HepG2 (cell line): ENCODE results near the gene ENAH. TPM values are rescaled to one million over a fixed set of nuclear protein-coding genes. Genes with fewer than 3 reads are reported as not detected.

Experiments
- ATAC-seq: fragments of 200-7000 bp; cut with Tn5 transposase; 3 replicates; pipeline ENCODE4 v1.9.1; 2020; ENCODE audit warnings: mild to moderate bottlenecking, moderate library complexity
- BruUV-seq: library from RNA; stranded (reverse); fragments of 400-500 nt; replicated peaks from 2 replicates; lab custom pipeline; 2021; lab: Mats Ljungman, UMichigan
- CTCF ChIA-PET: fragments of 300-600 bp; formaldehyde crosslinking; extraction: SDS; loops from one replicate; lab custom pipeline; 2021; ENCODE audit warnings: low total read pairs, inconsistent platforms, low intra/inter-chr PET ratio; lab: Yijun Ruan, JAX
- POLR2A ChIA-PET: fragments of 350-600 bp; sonication (Branson Sonifier 250); formaldehyde crosslinking; loops from one replicate; lab custom pipeline; 2020; ENCODE audit warnings: antibody characterized with exemption, inconsistent platforms; lab: Yijun Ruan, JAX
- DNase-seq: peaks from one replicate; pipeline ENCODE4 v3.0.0-alpha.2; 2015; ENCODE audit warnings: low spot score
- FAIRE-seq: peaks from 3 replicates; lab custom pipeline; 2011; peaks lifted over from hg19 to GRCh38; lab: Jason Lieb, UNC
- H2AFZ ChIP-seq: one replicate; pipeline ENCODE4 v1.6.1; 2011; ENCODE audit warnings: low read length, inconsistent platforms
- H3K27ac ChIP-seq: fragments of 300-600 bp; 3 replicates; pipeline ENCODE4 v1.8.0; 2011; ENCODE audit warnings: mixed run types, mild to moderate bottlenecking, mixed read lengths, low read length, inconsistent platforms; ENCODE audit not compliant: insufficient read depth; ENCODE audit errors: extremely low read length
- H3K27me3 ChIP-seq, 2 experiments: fragments of 200-600 bp in 1 of 2; 2 replicates in 1 of 2; 3 replicates in 1 of 2; pipeline versions ENCODE4 v1.6.0 to v1.8.0; 2011; ENCODE audit warnings: low read length in 2 of 2, mild to moderate bottlenecking in 2 of 2, moderate library complexity in 2 of 2, inconsistent platforms in 1 of 2; ENCODE audit not compliant: insufficient read depth in 2 of 2, control insufficient read depth in 1 of 2
- H3K36me3 ChIP-seq, 2 experiments: fragments of 200-600 bp in 1 of 2; replicated peaks in 1 of 2; 2 replicates in 1 of 2; 3 replicates in 1 of 2; pipeline versions ENCODE4 v1.5.1 to v1.8.0; 2011; ENCODE audit warnings: low read length in 2 of 2, inconsistent platforms in 1 of 2; ENCODE audit not compliant: insufficient read depth in 2 of 2, control insufficient read depth in 1 of 2
- H3K4me1 ChIP-seq: 2 replicates; pipeline ENCODE4 v1.5.1; 2012; ENCODE audit warnings: low read length, inconsistent platforms; ENCODE audit not compliant: insufficient read depth
- H3K4me2 ChIP-seq: 2 replicates; pipeline ENCODE4 v1.6.0; 2011; ENCODE audit warnings: low read depth, low read length, inconsistent platforms
- H3K4me3 ChIP-seq, 3 experiments: fragments of 200-600 bp in 1 of 3; sonication (generic), shearing (Covaris generic) in 1 of 3; replicated peaks in 1 of 3; 2 replicates each; pipeline ENCODE4 v1.5.1; 2011 to 2016; ENCODE audit warnings: low read length in 3 of 3, inconsistent platforms in 2 of 3, low read depth in 2 of 3, mild to moderate bottlenecking in 2 of 3, control low read depth in 1 of 3, mixed read lengths in 1 of 3; ENCODE audit not compliant: insufficient read depth in 1 of 3
- H3K79me2 ChIP-seq: one replicate; pipeline ENCODE4 v1.6.1; 2011; ENCODE audit warnings: low read length, inconsistent platforms; ENCODE audit not compliant: insufficient read depth
- H3K9ac ChIP-seq: 2 replicates; pipeline ENCODE4 v1.6.0; 2011; ENCODE audit warnings: mild to moderate bottlenecking, low read depth, low read length, inconsistent platforms; ENCODE audit not compliant: insufficient read depth
- H3K9me3 ChIP-seq: 2 replicates; pipeline ENCODE4 v1.5.1; 2012; ENCODE audit warnings: mild to moderate bottlenecking, low read length
- H4K20me1 ChIP-seq: 2 replicates; pipeline ENCODE4 v1.6.0; 2011; ENCODE audit warnings: inconsistent platforms, mild to moderate bottlenecking, low read length, moderate library complexity; ENCODE audit not compliant: insufficient read depth
- PCBP1 ChIP-seq: fragments of 200-400 bp; formaldehyde crosslinking; IDR thresholded peaks from 2 replicates; pipeline ENCODE4 v1.6.1; 2017; ENCODE audit warnings: mild to moderate bottlenecking, low read depth, low read length, borderline replicate concordance
- SMAD9 ChIP-seq: sonication (generic); formaldehyde crosslinking; IDR thresholded peaks from 2 replicates; pipeline ENCODE4 v1.5.1; 2020; ENCODE audit warnings: mild to moderate bottlenecking, missing genetic modification reagents
- ZFP82 ChIP-seq: sonication (generic); formaldehyde crosslinking; IDR thresholded peaks from 2 replicates; pipeline ENCODE4 v1.5.1; 2020; ENCODE audit warnings: mild to moderate bottlenecking, missing genetic modification reagents, borderline replicate concordance
- WGBS: methylation state at CpG from one replicate; pipeline ENCODE4 v1.1.6; 2017; ENCODE audit warnings: low lambda C conversion rate; 5-methylcytosine and 5-hydroxymethylcytosine counted together
- in situ Hi-C: cut with HindIII; loops from 2 replicates; pipeline ENCODE4 v1.10.0; 2017; ENCODE audit warnings: low pct_unique_long_range_greater_than_20kb; ENCODE audit not compliant: extremely low pct_ligation_motif_present
- intact Hi-C: fragments of 100-400 bp; cut with micrococcal nuclease; formaldehyde crosslinking; loops from one replicate; pipeline ENCODE4 v1.10.0; 2022; ENCODE audit not compliant: unreplicated experiment
- polyA plus RNA-seq, 8 experiments: library from polyadenylated mRNA; depleted of rRNA in 3 of 8; stranded (reverse) in 7 of 8; unstranded in 1 of 8; fragments of >200 nt; fragmentation: Illumina TruSeq in 4 of 8; extraction: Trizol in 4 of 8; gene quantifications; 2 replicates each; pipeline versions ENCODE4 v1.2.1 to v1.2.3, GENCODE V29; 2011 to 2016; ENCODE audit warnings: low read depth in 4 of 8, missing spikeins in 1 of 8, mixed read lengths in 1 of 8; ENCODE audit not compliant: insufficient read depth in 1 of 8
- total RNA-seq, 5 experiments: library from RNA; depleted of rRNA; stranded (reverse); fragments of >200 nt; fragmentation: Illumina TruSeq; extraction: Trizol; gene quantifications; 2 replicates each; pipeline ENCODE4 v1.2.3, GENCODE V29; 2016; ENCODE audit warnings: low read depth in 1 of 5
- TF ChIP-seq, protein P1 (sequence below): sonication (generic); formaldehyde crosslinking; IDR thresholded peaks from 2 replicates; pipeline ENCODE4 v1.8.0; 2022; ENCODE audit warnings: mild to moderate bottlenecking, missing genetic modification reagents, borderline replicate concordance
- TF ChIP-seq, protein P2 (sequence below): sonication (generic); formaldehyde crosslinking; IDR thresholded peaks from 2 replicates; pipeline ENCODE4 v1.8.1; 2023; ENCODE audit warnings: missing genetic modification reagents, inconsistent platforms, borderline replicate concordance
- TF ChIP-seq, protein P3 (sequence below): sonication (generic); formaldehyde crosslinking; IDR thresholded peaks from 2 replicates; pipeline ENCODE4 v1.5.0; 2020; ENCODE audit warnings: mild to moderate bottlenecking, missing genetic modification reagents
- TF ChIP-seq, protein P4 (sequence below): sonication (generic); formaldehyde crosslinking; IDR thresholded peaks from 2 replicates; pipeline ENCODE4 v1.5.0; 2020; ENCODE audit warnings: mild to moderate bottlenecking, missing genetic modification reagents, borderline replicate concordance

Gene ENAH
- total and polyA plus RNA-seq, 2 of the 13 experiments (the other 11 are each of a cell fraction or from before 2014, with no cell fraction given) = 22.1 to 58.3 TPM

DNA sequence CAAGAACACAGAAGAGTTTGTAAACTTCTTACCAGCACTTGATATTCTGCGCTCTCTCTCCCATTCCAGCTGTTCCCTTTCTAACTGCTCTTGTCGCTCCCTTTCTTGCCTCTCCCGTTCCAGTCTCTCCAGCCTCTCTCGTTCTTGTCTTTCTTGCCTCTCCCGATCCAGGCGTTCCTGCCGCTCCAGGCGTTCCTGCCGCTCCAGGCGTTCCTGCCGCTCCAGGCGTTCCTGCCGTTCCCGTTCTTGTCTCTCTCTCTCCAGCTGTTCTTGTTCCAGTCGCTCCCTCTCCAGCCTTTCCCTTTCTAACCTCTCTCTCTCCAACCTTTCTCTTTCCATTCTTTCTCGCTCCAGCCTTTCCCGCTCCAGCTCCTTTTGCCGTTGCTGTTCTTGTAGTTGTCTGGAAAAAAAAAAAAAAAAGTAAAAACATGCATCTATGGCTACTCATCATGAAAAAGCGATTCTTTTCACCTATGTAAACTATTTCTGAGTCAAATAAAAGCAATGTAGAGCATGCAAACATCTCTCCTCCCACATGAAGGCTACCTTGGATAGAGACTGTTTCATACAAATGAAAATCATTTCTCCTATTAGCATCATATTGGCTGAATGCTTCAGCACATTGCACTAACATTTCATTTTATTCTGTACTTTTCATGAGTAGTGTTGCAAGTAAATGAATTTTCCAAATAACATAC lies 133.6 kb downstream of the ENAH start:
- Histone ChIP-seq H3K4me1 (no peaks in the 10 kb centered on the region), H3K27me3 (no peaks in the 10 kb centered on the region), H3K79me2 (no peaks in the 10 kb centered on the region), H3K4me3 (no peak overlapping the region), H3K9ac (no peak overlapping the region), H3K4me2 (no peak overlapping the region)
- FAIRE-seq = no peak
- POLR2A ChIA-PET = no interaction called here
- in situ Hi-C loops = no loop called here
- TF ChIP-seq, protein P1, sequence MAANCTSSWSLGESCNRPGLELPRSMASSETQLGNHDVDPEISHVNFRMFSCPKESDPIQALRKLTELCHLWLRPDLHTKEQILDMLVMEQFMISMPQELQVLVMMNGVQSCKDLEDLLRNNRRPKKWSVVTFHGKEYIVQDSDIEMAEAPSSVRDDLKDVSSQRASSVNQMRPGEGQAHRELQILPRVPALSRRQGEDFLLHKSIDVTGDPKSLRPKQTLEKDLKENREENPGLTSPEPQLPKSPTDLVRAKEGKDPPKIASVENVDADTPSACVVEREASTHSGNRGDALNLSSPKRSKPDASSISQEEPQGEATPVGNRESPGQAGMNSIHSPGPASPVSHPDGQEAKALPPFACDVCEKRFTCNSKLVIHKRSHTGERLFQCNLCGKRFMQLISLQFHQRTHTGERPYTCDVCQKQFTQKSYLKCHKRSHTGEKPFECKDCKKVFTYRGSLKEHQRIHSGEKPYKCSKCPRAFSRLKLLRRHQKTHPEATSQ (CRISPR knock-in tag) = no peak
- TF ChIP-seq ZFP82 (CRISPR knock-in tag) (no peak), PCBP1 (no peak), SMAD9 (CRISPR knock-in tag) (no peak)
- TF ChIP-seq, protein P2, sequence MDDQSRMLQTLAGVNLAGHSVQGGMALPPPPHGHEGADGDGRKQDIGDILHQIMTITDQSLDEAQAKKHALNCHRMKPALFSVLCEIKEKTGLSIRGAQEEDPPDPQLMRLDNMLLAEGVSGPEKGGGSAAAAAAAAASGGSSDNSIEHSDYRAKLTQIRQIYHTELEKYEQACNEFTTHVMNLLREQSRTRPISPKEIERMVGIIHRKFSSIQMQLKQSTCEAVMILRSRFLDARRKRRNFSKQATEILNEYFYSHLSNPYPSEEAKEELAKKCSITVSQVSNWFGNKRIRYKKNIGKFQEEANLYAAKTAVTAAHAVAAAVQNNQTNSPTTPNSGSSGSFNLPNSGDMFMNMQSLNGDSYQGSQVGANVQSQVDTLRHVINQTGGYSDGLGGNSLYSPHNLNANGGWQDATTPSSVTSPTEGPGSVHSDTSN (CRISPR knock-in tag) = no peak
- TF ChIP-seq, protein P3, sequence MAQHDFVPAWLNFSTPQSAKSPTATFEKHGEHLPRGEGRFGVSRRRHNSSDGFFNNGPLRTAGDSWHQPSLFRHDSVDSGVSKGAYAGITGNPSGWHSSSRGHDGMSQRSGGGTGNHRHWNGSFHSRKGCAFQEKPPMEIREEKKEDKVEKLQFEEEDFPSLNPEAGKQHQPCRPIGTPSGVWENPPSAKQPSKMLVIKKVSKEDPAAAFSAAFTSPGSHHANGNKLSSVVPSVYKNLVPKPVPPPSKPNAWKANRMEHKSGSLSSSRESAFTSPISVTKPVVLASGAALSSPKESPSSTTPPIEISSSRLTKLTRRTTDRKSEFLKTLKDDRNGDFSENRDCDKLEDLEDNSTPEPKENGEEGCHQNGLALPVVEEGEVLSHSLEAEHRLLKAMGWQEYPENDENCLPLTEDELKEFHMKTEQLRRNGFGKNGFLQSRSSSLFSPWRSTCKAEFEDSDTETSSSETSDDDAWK (CRISPR knock-in tag) = no peak
- TF ChIP-seq, protein P4, sequence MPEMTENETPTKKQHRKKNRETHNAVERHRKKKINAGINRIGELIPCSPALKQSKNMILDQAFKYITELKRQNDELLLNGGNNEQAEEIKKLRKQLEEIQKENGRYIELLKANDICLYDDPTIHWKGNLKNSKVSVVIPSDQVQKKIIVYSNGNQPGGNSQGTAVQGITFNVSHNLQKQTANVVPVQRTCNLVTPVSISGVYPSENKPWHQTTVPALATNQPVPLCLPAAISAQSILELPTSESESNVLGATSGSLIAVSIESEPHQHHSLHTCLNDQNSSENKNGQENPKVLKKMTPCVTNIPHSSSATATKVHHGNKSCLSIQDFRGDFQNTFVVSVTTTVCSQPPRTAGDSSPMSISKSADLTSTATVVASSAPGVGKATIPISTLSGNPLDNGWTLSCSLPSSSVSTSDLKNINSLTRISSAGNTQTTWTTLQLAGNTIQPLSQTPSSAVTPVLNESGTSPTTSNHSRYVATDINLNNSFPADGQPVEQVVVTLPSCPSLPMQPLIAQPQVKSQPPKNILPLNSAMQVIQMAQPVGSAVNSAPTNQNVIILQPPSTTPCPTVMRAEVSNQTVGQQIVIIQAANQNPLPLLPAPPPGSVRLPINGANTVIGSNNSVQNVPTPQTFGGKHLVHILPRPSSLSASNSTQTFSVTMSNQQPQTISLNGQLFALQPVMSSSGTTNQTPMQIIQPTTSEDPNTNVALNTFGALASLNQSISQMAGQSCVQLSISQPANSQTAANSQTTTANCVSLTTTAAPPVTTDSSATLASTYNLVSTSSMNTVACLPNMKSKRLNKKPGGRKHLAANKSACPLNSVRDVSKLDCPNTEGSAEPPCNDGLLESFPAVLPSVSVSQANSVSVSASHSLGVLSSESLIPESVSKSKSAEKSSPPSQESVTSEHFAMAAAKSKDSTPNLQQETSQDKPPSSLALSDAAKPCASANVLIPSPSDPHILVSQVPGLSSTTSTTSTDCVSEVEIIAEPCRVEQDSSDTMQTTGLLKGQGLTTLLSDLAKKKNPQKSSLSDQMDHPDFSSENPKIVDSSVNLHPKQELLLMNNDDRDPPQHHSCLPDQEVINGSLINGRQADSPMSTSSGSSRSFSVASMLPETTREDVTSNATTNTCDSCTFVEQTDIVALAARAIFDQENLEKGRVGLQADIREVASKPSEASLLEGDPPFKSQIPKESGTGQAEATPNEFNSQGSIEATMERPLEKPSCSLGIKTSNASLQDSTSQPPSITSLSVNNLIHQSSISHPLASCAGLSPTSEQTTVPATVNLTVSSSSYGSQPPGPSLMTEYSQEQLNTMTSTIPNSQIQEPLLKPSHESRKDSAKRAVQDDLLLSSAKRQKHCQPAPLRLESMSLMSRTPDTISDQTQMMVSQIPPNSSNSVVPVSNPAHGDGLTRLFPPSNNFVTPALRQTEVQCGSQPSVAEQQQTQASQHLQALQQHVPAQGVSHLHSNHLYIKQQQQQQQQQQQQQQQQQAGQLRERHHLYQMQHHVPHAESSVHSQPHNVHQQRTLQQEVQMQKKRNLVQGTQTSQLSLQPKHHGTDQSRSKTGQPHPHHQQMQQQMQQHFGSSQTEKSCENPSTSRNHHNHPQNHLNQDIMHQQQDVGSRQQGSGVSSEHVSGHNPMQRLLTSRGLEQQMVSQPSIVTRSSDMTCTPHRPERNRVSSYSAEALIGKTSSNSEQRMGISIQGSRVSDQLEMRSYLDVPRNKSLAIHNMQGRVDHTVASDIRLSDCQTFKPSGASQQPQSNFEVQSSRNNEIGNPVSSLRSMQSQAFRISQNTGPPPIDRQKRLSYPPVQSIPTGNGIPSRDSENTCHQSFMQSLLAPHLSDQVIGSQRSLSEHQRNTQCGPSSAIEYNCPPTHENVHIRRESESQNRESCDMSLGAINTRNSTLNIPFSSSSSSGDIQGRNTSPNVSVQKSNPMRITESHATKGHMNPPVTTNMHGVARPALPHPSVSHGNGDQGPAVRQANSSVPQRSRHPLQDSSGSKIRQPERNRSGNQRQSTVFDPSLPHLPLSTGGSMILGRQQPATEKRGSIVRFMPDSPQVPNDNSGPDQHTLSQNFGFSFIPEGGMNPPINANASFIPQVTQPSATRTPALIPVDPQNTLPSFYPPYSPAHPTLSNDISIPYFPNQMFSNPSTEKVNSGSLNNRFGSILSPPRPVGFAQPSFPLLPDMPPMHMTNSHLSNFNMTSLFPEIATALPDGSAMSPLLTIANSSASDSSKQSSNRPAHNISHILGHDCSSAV (CRISPR knock-in tag) = no peak
- TF ChIP-seq, all 625 proteins: peak for 0
- ATAC-seq (no peak), DNase-seq (no peak)
- no TSS peak for BruUV-seq
- H3K9me3 ChIP-seq = no peaks in the 10 kb centered on the region
- no peaks in the 10 kb centered on the region for H4K20me1 ChIP-seq
- peaks cover 9 to 25% of the 10 kb centered on the region in 2 experiments; a peak in 4 of 5 replicates for H3K36me3 ChIP-seq
- CTCF ChIA-PET = no interaction called here
- 96% methylated on average over 19 of the region's 19 CpGs for WGBS
- no peak overlapping the region for H3K27ac ChIP-seq
- intact Hi-C loops = no loop called here
- H2AFZ ChIP-seq = no peak overlapping the region
